RWPE2 (cell line): ENCODE results near the gene USP5.

Experiments
- ATAC-seq: fragments of 200-7000 bp; cut with Tn5 transposase; 3 replicates; pipeline ENCODE4 v1.9.1; 2021; ENCODE audit warnings: low read depth
- DNase-seq: peaks from one replicate; pipeline ENCODE4 v3.0.0-alpha.2; 2020; ENCODE audit warnings: low spot score
- H3K27ac ChIP-seq: fragments of 450-650 bp; 2 replicates; pipeline ENCODE4 v1.5.1; 2017; ENCODE audit warnings: mild to moderate bottlenecking; ENCODE audit not compliant: poor library complexity, severe bottlenecking
- H3K27me3 ChIP-seq: fragments of 250-450 bp; sonication (Bioruptor Pico); 2 replicates; pipeline ENCODE4 v1.5.1; 2021; ENCODE audit warnings: mild to moderate bottlenecking, moderate library complexity; ENCODE audit not compliant: insufficient read depth, poor library complexity, severe bottlenecking
- H3K36me3 ChIP-seq: fragments of 250-450 bp; sonication (Bioruptor Pico); 2 replicates; pipeline ENCODE4 v1.5.1; 2020; ENCODE audit warnings: low read depth, mild to moderate bottlenecking, moderate library complexity
- H3K4me1 ChIP-seq: fragments of 250-450 bp; sonication (Bioruptor Pico); 2 replicates; pipeline ENCODE4 v1.5.1; 2021; ENCODE audit warnings: mild to moderate bottlenecking, moderate library complexity; ENCODE audit not compliant: insufficient read depth, poor library complexity, severe bottlenecking
- H3K4me3 ChIP-seq: fragments of 250-450 bp; sonication (Bioruptor Pico); 2 replicates; pipeline ENCODE4 v1.5.1; 2021; ENCODE audit warnings: mild to moderate bottlenecking, moderate library complexity; ENCODE audit not compliant: severe bottlenecking
- H3K9me3 ChIP-seq: fragments of 250-450 bp; sonication (Bioruptor Pico); 2 replicates; pipeline ENCODE4 v1.5.1; 2021; ENCODE audit warnings: mild to moderate bottlenecking, moderate library complexity; ENCODE audit not compliant: severe bottlenecking
- TF ChIP-seq, protein P1 (sequence below): fragments of 450-650 bp; IDR thresholded peaks from one replicate; pipeline ENCODE4 v1.5.1; 2017; ENCODE audit warnings: mild to moderate bottlenecking, moderate library complexity; ENCODE audit not compliant: poor library complexity, severe bottlenecking

Gene USP5, protein sequence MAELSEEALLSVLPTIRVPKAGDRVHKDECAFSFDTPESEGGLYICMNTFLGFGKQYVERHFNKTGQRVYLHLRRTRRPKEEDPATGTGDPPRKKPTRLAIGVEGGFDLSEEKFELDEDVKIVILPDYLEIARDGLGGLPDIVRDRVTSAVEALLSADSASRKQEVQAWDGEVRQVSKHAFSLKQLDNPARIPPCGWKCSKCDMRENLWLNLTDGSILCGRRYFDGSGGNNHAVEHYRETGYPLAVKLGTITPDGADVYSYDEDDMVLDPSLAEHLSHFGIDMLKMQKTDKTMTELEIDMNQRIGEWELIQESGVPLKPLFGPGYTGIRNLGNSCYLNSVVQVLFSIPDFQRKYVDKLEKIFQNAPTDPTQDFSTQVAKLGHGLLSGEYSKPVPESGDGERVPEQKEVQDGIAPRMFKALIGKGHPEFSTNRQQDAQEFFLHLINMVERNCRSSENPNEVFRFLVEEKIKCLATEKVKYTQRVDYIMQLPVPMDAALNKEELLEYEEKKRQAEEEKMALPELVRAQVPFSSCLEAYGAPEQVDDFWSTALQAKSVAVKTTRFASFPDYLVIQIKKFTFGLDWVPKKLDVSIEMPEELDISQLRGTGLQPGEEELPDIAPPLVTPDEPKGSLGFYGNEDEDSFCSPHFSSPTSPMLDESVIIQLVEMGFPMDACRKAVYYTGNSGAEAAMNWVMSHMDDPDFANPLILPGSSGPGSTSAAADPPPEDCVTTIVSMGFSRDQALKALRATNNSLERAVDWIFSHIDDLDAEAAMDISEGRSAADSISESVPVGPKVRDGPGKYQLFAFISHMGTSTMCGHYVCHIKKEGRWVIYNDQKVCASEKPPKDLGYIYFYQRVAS

DNA sequence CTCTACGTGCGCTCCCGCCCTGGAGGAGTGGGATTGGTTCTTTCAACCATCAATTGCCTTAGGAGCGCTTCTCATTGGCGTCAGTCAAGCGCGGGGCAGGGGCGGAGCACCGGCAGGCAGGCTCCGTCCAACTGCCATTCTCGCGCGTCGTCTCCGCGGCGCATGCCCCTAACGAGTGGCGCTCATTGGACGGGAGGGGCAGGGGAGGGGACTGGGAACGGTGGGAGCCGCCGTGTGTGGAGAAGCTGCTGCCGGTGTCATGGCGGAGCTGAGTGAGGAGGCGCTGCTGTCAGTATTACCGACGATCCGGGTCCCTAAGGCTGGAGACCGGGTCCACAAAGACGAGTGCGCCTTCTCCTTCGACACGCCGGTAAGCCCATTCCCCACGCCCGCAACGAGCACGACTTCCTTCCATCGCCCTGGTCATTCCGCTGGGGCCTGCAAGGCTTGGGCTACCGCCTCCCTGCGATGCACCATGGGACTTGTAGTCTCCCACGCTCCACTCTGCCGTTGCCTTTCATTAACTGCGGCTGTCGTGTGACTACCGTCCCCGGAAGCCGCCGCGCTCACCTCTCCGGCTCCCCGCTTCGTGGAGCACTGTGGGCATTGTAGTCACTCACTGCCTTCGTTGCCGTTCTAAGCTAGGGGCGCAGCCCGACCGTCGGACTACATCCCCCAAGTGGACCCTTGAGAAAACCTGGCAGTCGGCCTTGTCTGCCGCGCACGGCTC lies at the start of gene USP5:
Gene USP5 (plus strand): TSS at position 230 of the 730 bp plus-strand sequence. CDS start 30 bp downstream, at position 260.
- H3K4me1 ChIP-seq: no peaks in the 10 kb centered on the region
- TF ChIP-seq, protein P1, sequence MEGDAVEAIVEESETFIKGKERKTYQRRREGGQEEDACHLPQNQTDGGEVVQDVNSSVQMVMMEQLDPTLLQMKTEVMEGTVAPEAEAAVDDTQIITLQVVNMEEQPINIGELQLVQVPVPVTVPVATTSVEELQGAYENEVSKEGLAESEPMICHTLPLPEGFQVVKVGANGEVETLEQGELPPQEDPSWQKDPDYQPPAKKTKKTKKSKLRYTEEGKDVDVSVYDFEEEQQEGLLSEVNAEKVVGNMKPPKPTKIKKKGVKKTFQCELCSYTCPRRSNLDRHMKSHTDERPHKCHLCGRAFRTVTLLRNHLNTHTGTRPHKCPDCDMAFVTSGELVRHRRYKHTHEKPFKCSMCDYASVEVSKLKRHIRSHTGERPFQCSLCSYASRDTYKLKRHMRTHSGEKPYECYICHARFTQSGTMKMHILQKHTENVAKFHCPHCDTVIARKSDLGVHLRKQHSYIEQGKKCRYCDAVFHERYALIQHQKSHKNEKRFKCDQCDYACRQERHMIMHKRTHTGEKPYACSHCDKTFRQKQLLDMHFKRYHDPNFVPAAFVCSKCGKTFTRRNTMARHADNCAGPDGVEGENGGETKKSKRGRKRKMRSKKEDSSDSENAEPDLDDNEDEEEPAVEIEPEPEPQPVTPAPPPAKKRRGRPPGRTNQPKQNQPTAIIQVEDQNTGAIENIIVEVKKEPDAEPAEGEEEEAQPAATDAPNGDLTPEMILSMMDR: no peak
- no peaks in the 10 kb centered on the region for H3K9me3 ChIP-seq
- peak; percentile 99 for DNase-seq
- H3K27me3 ChIP-seq: no peaks in the 10 kb centered on the region
- H3K36me3 ChIP-seq: peaks cover 39% of the 10 kb centered on the region
- peak within 1 kb of the TSS; percentile 63 for H3K27ac ChIP-seq
- peak within 1 kb of the TSS; percentile 78 for H3K4me3 ChIP-seq
- ATAC-seq: peak; percentile 84

DNA sequence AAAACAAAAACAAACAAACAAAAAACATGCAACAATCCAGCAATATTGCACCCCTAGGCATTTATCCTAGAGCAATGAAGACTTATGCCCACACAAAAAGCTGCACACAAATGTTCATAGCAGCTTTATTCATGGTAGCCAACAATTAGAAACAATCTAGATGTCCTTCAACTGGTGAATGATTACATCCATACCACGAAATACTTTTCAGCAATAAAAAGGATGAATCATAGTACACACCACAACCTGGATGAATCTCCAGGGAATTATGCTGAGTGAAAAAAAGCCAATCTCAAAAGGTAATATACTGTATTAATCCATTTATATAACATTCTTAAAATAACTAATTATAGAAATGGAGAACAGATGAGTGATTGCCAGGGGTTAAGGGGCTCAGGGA lies 44.8 kb upstream of the USP5 start:
- H3K9me3 ChIP-seq: no peaks in the 10 kb centered on the region
- peak; percentile 51; the same call in 1 of the 3 replicates for ATAC-seq
- H3K36me3 ChIP-seq: no peaks in the 10 kb centered on the region
- no peak for DNase-seq
- TF ChIP-seq, protein P1: no peak
- no peak overlapping the region for H3K27ac ChIP-seq
- H3K4me3 ChIP-seq: no peak overlapping the region
- no peaks in the 10 kb centered on the region for H3K27me3 ChIP-seq
- H3K4me1 ChIP-seq: no peaks in the 10 kb centered on the region

DNA sequence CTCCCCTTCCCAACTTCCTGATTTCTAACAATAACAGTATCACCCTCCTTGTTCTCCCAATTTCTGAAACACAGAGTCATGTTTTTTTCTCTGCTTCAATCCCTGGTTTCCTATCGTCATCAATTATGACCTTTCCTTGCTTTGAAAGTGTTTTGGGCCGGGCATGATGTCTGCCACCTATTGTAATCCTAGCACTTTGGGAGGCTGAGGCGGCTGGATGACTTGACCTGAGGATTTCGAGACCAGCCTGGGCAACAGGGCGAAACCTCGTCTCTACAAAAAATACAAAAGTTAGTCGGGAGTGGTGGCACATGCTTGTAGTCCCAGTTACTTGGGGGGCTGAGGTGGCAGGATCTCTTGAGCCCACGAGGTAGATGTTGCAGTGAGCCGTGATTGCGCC lies 42.9 kb upstream of the USP5 start:
- DNase-seq: no peak
- no peaks in the 10 kb centered on the region for H3K27me3 ChIP-seq
- TF ChIP-seq, protein P1: no peak
- H3K4me3 ChIP-seq: no peak overlapping the region
- no peak for ATAC-seq
- no peaks in the 10 kb centered on the region for H3K9me3 ChIP-seq
- no peaks in the 10 kb centered on the region for H3K36me3 ChIP-seq
- no peak overlapping the region for H3K27ac ChIP-seq
- no peaks in the 10 kb centered on the region for H3K4me1 ChIP-seq

DNA sequence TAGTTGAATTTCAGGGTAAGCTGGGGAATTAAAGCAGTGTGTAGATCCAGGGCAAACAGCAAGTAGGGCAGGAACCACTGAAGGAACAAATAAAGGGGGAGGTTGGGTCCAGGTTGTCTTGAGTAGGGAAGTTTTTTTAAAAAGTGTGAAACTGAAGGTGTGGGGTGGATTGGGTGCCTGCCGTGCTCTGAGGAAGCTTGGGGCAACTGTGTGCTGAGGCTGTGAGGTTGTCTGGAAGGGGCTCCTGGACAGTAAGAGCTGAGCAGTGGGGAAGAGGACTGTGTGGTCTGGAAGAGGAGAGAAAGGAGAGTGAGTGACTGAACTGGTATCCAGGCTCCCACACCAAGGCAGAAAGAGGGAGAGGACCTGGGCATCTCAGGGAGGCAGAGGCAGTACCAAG lies 41.2 kb upstream of the USP5 start:
- Histone ChIP-seq H3K27me3 (no peaks in the 10 kb centered on the region), H3K36me3 (no peaks in the 10 kb centered on the region), H3K4me3 (no peak overlapping the region), H3K4me1 (no peaks in the 10 kb centered on the region), H3K9me3 (no peaks in the 10 kb centered on the region), H3K27ac (no peak overlapping the region)
- no peak for DNase-seq
- TF ChIP-seq, protein P1: no peak
- ATAC-seq: 0 out of 3 replicates have a peak, but pooled peaks have one; percentile 29
